Neural cell (in vitro differentiated cells): ENCODE results near the gene PRDX4. TPM values are rescaled to one million over a fixed set of nuclear protein-coding genes. Genes with fewer than 3 reads are reported as not detected.

Experiments
- H2AFZ ChIP-seq: fragments of 200-600, 300-800 bp; sonication (generic), shearing (Covaris generic); 2 replicates; pipeline ENCODE4 v1.6.0; 2014; ENCODE audit warnings: low read depth, mild to moderate bottlenecking, antibody characterized with exemption, low read length, moderate library complexity
- H3F3A ChIP-seq: fragments of 200-600 bp; shearing (Covaris generic); 2 replicates; pipeline ENCODE4 v1.6.1; 2016; ENCODE audit warnings: mild to moderate bottlenecking, moderate library complexity, mixed read lengths, antibody characterized with exemption, low read length; ENCODE audit not compliant: insufficient read depth, poor library complexity, severe bottlenecking
- H3K27ac ChIP-seq: fragments of 200-600, 300-800 bp; sonication (generic), shearing (Covaris generic); 2 replicates; pipeline ENCODE4 v1.5.1; 2014; ENCODE audit warnings: mild to moderate bottlenecking, low read length, moderate library complexity
- H3K27me3 ChIP-seq: fragments of 300-800, 200-600 bp; sonication (generic), shearing (Covaris generic); 2 replicates; pipeline ENCODE4 v1.6.0; 2014; ENCODE audit warnings: mild to moderate bottlenecking, low read depth, low read length, moderate library complexity; ENCODE audit not compliant: insufficient read depth
- H3K36me3 ChIP-seq: fragments of 300-800, 200-600 bp; sonication (generic), shearing (Covaris generic); 2 replicates; pipeline ENCODE4 v1.5.1; 2014; ENCODE audit warnings: mild to moderate bottlenecking, antibody characterized with exemption, low read length, moderate library complexity; ENCODE audit not compliant: insufficient read depth
- H3K4me2 ChIP-seq: fragments of 300-800, 200-600 bp; sonication (generic), shearing (Covaris generic); 2 replicates; pipeline ENCODE4 v1.6.0; 2014; ENCODE audit warnings: mild to moderate bottlenecking, low read length
- H3K4me3 ChIP-seq: fragments of 300-800, 200-600 bp; sonication (generic), shearing (Covaris generic); 2 replicates; pipeline ENCODE4 v1.5.1; 2014; ENCODE audit warnings: mild to moderate bottlenecking, low read length, moderate library complexity
- H3K79me2 ChIP-seq: fragments of 200-600 bp; shearing (Covaris generic); replicated peaks from 2 replicates; pipeline ENCODE4 v1.6.0; 2014; ENCODE audit warnings: mild to moderate bottlenecking, low read length, moderate library complexity; ENCODE audit not compliant: insufficient read depth
- H3K9ac ChIP-seq: fragments of 300-800, 200-600 bp; sonication (generic), shearing (Covaris generic); 2 replicates; pipeline ENCODE4 v1.6.1; 2016; ENCODE audit warnings: mild to moderate bottlenecking, low read length, mixed read lengths
- H3K9me2 ChIP-seq: fragments of 200-600 bp; shearing (Covaris generic); 2 replicates; pipeline ENCODE4 v1.6.1; 2016; ENCODE audit warnings: mild to moderate bottlenecking, low read length, mixed read lengths; ENCODE audit not compliant: insufficient read depth
- H3K9me3 ChIP-seq: fragments of 200-600, 300-800 bp; sonication (generic), shearing (Covaris generic); 2 replicates; pipeline ENCODE4 v1.6.1; 2016; ENCODE audit warnings: mild to moderate bottlenecking, mixed run types, low read length, moderate library complexity, mixed read lengths
- H4K20me1 ChIP-seq: fragments of 200-600 bp; shearing (Covaris generic); 2 replicates; pipeline ENCODE4 v1.6.1; 2016; ENCODE audit warnings: mild to moderate bottlenecking, mixed run types; ENCODE audit not compliant: insufficient read depth
- CTCF ChIP-seq: fragments of 450-650 bp; IDR thresholded peaks from 2 replicates; pipeline ENCODE4 v1.5.1; 2014; ENCODE audit warnings: antibody characterized with exemption, mild to moderate bottlenecking, moderate library complexity; ENCODE audit not compliant: poor library complexity, severe bottlenecking
- EP300 ChIP-seq: fragments of 450-650 bp; conservative IDR thresholded peaks from 2 replicates; pipeline ENCODE4 v1.6.1; 2014; ENCODE audit warnings: antibody characterized with exemption, mild to moderate bottlenecking, moderate library complexity; ENCODE audit not compliant: poor library complexity, severe bottlenecking
- EZH2 ChIP-seq: fragments of 200-600, 300-800 bp; shearing (Covaris generic), sonication (generic); IDR thresholded peaks from 2 replicates; pipeline ENCODE4 v1.6.1; 2014; ENCODE audit warnings: antibody characterized with exemption, low read length, borderline replicate concordance, mild to moderate bottlenecking; ENCODE audit not compliant: insufficient read depth, poor library complexity, severe bottlenecking
- MXI1 ChIP-seq: fragments of 450-650 bp; conservative IDR thresholded peaks from 2 replicates; pipeline ENCODE4 v1.6.1; 2014; ENCODE audit warnings: antibody characterized with exemption, mild to moderate bottlenecking; ENCODE audit not compliant: poor library complexity, severe bottlenecking
- POLR2AphosphoS5 ChIP-seq: IDR thresholded peaks from 2 replicates; pipeline ENCODE4 v1.6.1; 2012
- RAD21 ChIP-seq: fragments of 450-650 bp; conservative IDR thresholded peaks from 2 replicates; pipeline ENCODE4 v1.6.1; 2014; ENCODE audit warnings: antibody characterized with exemption, mild to moderate bottlenecking, moderate library complexity
- REST ChIP-seq: IDR thresholded peaks from 2 replicates; pipeline ENCODE4 v1.6.1; 2012; ENCODE audit warnings: borderline replicate concordance
- SMC3 ChIP-seq: fragments of 450-650 bp; conservative IDR thresholded peaks from 2 replicates; pipeline ENCODE4 v1.6.1; 2014; ENCODE audit warnings: antibody characterized with exemption, mild to moderate bottlenecking, moderate library complexity; ENCODE audit not compliant: poor library complexity
- TAF1 ChIP-seq: IDR thresholded peaks from 2 replicates; pipeline ENCODE4 v1.6.1; 2012; ENCODE audit warnings: low read depth
- polyA plus RNA-seq: library from polyadenylated mRNA; depleted of rRNA; stranded (reverse); fragments of >200 nt; gene quantifications from 2 replicates; pipeline ENCODE4 v1.2.3, GENCODE V29; 2014

The PRDX4 gene
- polyA plus RNA-seq, 1 donor from 2014 or later, result 83.2 TPM

GRCh38 chrX:23643020-23643419 is 24.3 kb upstream of the PRDX4 start:
- H3K36me3 ChIP-seq, result no peaks in the 10 kb centered on the region
- no peaks in the 10 kb centered on the region for H3F3A ChIP-seq
- no peak overlapping the region for H3K27ac ChIP-seq
- no peak overlapping the region for H2AFZ ChIP-seq
- no peaks in the 10 kb centered on the region for H4K20me1 ChIP-seq
- H3K4me3 ChIP-seq, result no peak overlapping the region
- TF ChIP-seq EZH2, result no peak
- no peak for TF ChIP-seq MXI1
- no peak for TF ChIP-seq REST
- no peak for TF ChIP-seq RAD21
- TF ChIP-seq CTCF, result no peak
- no peak for TF ChIP-seq POLR2AphosphoS5
- no peak for TF ChIP-seq SMC3
- no peak for TF ChIP-seq EP300
- no peak for TF ChIP-seq TAF1
- no peaks in the 10 kb centered on the region for H3K9me2 ChIP-seq
- no peak overlapping the region for H3K9ac ChIP-seq
- H3K79me2 ChIP-seq, result no peaks in the 10 kb centered on the region
- H3K4me2 ChIP-seq, result no peak overlapping the region
- H3K27me3 ChIP-seq, result no peaks in the 10 kb centered on the region
- no peaks in the 10 kb centered on the region for H3K9me3 ChIP-seq

- Histone ChIP-seq H3K9ac (no peak overlapping the region), H3K36me3 (no peaks in the 10 kb centered on the region), H3F3A (no peaks in the 10 kb centered on the region), H2AFZ (no peak overlapping the region), H3K27me3 (no peaks in the 10 kb centered on the region), H3K4me3 (no peak overlapping the region), H3K27ac (no peak overlapping the region), H3K9me3 (no peaks in the 10 kb centered on the region), H3K4me2 (no peak overlapping the region), H3K9me2 (no peaks in the 10 kb centered on the region), H4K20me1 (no peaks in the 10 kb centered on the region), H3K79me2 (no peaks in the 10 kb centered on the region)
- TF ChIP-seq SMC3 (no peak), EP300 (no peak), RAD21 (no peak), TAF1 (no peak), POLR2AphosphoS5 (no peak), CTCF (no peak), MXI1 (no peak), REST (no peak), EZH2 (no peak)
Observed at GRCh38 chrX:23644744-23645143, 22.5 kb upstream of the PRDX4 start.
